GM18870 (cell line): ENCODE results near the gene MORF4L1.
"Not testable (repeated sequence)": the region's sequence is repeated elsewhere in the genome, so short reads cannot be mapped to it uniquely, and the experiment has no call there.

Experiments used
- ATAC-seq: cut with Tn5 transposase; IDR thresholded peaks from one replicate; pipeline ENCODE4 v1.9.1; 2021; ENCODE audit warnings: moderate library complexity; ENCODE audit not compliant: unreplicated experiment

MORF4L1 gene

GRCh38 chr15:78898540-78898939, 25.9 kb downstream of the MORF4L1 start:
- no peak for ATAC-seq

GRCh38 chr15:78900819-78901533, 28.3 kb downstream of the MORF4L1 start:
- not testable (repeated sequence) for ATAC-seq

DNA sequence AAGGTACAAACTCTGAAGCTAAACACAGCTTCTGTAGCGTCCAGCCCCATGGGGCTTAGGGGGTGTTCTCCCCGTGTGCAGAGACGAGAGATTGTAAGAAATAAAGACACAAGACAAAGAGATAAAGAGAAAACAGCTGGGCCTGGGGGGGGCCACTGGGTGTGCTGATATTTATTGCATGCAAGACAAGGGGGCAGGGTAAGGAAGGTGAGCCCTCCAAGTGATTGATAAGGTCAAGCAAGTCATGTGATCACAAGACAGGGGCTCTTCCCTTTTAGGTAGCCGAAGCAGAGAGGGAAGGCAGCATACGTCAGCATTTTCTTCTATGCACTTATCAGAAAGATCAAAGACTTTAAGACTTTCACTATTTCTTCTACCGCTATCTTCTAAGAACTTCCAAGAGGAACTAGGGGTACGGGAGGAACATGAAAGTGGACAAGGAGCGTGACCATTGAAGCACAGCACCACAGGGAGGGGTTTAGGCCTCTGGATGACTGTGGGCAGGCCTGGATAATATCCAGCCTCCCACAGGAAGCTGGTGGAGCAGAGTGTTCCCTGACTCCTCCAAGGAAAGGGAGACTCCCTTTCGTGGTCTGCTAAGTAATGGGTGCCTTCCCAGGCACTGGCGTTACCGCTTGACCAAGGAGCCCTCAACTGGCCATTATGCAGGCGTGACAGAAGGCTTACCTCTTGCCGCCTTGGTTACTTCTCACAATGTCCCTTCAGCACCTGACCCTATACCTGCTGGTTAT, 29.8 kb downstream of the MORF4L1 start:
- ATAC-seq: not testable (repeated sequence)

GRCh38 chr15:78904599-78905358, 32.1 kb downstream of the MORF4L1 start:
- no peak for ATAC-seq

- no peak for ATAC-seq
Observed at GRCh38 chr15:78906316-78906620, 33.6 kb downstream of the MORF4L1 start.

- no peak for ATAC-seq
Observed at GRCh38 chr15:78907577-78907976, 34.9 kb downstream of the MORF4L1 start.

DNA sequence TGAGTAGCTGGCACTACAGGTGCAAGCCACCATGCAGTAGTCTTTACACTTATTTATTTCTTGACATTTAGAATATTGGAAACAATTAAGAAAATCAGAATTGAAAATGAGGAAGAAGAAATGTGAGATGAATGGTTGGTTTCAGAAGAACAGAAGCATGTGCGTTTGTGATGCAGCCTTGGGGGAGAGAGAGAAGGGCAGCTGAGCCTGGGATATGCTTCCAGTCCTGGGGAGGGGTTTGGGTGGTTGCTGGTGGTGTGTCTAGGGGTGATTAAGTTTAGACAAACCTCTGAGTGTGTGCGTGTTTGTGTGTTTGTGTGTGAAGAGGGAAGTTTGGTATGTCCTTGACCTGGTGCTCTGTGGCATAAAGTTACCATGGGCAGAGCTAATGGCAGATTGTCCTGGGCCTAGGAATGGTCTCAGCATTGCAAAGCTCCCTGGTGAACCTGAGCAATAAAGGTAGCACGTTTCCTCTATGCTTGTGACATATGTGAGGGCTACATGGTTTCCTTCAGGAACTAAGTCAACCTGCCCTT, 36.5 kb downstream of the MORF4L1 start:
- no peak for ATAC-seq

- no peak for ATAC-seq
Observed at GRCh38 chr15:78909791-78910228, 37.1 kb downstream of the MORF4L1 start.

- no peak for ATAC-seq
Observed at GRCh38 chr15:78910271-78910670, 37.6 kb downstream of the MORF4L1 start.

DNA sequence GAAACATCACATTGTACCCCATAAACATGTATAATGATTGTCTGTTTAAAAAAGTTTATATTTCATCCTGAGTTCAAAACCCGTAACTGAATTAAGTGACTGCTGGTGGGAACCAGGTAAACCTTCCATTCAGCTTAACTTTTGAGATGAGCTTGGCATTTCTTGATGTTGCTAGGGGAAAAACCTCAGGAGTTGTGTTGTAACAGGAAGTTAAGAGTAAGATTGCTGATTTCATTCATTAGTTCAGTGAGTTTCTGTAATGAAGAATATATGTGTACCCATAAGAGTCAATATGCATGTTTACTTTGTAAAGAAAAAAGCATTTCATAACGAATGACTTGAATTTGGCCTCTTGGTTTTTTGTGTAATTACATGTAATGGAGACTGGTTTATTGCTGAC, 39.6 kb downstream of the MORF4L1 start:
- no peak for ATAC-seq

GRCh38 chr15:78913012-78913411, 40.3 kb downstream of the MORF4L1 start:
- ATAC-seq: no peak

GRCh38 chr15:78914027-78914764, 41.5 kb downstream of the MORF4L1 start:
- ATAC-seq: no peak

DNA sequence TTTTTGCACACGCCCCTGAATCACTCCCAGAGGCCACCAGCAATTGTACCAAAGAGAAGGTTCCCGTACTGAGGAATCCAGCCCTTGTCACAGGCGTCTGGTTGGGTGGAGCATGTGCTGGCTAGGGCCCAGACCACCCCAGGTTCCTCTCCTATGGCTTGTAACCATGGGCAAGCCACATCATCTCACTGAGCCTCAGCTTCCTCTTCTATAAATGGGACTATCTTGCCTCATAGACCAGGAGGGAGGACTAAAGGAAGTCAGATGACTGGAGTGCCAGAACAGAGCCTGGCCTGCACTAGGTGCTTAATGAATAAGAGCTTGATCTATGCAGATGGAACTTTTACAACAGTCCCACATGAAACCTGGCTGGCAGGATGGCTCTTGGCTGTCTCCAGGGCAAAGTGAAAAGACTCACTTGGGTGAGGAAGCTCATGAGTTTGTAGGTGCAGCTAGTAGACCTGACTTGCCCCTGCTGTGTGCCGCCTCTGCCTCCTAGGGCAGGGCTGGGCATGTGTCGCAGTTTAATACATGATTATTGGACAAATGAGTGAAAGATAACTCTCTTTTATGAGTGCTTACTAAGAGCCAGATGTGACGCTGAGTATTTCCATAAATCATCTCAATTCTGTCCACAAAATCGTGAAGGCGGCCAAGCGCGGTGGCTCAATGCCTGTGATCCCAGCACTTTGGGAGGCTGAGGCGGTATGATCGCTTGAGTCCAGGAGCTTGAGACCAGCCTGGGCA, 42.8 kb downstream of the MORF4L1 start:
- no peak for ATAC-seq

GRCh38 chr15:78916088-78916487, 43.4 kb downstream of the MORF4L1 start:
- ATAC-seq: no peak

GRCh38 chr15:78917888-78918287, 45.2 kb downstream of the MORF4L1 start:
- ATAC-seq: no peak

- no peak for ATAC-seq
Observed at GRCh38 chr15:78921517-78921916, 48.8 kb downstream of the MORF4L1 start.

DNA sequence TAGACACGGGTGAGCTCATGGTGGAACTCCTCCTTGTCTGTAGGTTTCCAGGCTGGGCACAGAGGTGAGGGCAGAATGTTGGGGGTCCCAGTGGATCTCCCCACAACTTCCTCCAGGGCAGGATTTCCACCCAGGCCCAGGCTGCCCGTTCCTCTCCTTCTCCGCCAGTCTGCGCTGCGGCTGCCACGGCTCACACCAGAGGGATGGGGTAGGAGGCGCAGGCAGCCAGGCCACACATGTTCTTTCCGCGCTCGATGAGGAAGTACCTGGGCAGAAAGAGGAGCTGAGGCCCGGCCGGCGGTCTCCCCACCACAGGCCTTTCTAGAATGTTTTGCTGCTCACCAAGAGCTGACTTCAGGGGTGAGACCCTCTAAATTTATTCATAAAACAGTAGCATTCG, 49.2 kb downstream of the MORF4L1 start:
- ATAC-seq: no peak

DNA sequence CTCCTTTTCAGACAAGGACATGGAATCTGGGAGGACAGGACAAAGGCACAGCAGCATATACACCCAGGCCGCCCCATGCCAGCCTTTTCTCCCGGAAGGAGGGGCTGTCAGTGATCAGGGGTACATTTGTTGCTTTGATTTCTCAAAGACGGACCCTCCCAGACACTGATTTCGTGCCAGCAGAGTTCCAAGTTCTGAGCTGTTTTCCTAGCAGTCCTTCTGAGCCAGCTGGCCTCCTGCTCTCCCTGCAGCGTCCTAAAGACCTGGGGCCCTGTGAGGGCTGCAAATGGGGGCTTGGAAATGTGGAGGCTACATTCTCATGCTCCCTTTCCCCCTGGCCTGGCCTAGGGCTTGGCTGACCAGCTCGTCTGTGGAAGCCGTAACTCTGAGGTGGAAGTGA, 49.8 kb downstream of the MORF4L1 start:
- no peak for ATAC-seq

DNA sequence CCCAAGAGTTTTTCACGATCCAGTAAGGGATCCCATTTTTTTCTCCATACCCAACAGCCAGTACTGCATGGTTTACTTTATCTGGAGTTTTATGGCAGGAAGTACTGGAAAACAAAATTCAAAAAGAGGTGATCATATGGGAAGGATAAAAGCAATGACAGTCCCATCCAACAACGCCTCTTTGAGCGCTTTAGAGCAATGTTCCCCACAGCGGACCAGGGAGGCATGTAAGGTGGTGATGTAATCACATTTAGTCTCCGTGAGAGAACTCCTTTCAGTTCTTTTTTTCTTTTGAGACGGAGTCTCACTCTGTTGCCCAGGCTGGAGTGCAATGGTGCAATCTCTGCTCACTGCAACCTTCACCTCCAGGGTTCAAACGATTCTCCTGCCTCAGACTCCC, 50.3 kb downstream of the MORF4L1 start:
- ATAC-seq: no peak
